Esophagus squamous epithelium (tissue), 5 donors: ENCODE data around the gene TMEM123. TPM values are rescaled to one million over a fixed set of nuclear protein-coding genes. Genes with fewer than 3 reads are reported as not detected.

Source experiments
- DNase-seq: peaks from one replicate; lab custom pipeline; 2025; lab: John Stamatoyannopoulos, UW
- H3K27ac ChIP-seq, 4 donors: fragments of 200-600 bp; sonication (generic); one replicate each; pipeline ENCODE4 v1.5.1; 2016 to 2019; ENCODE audit warnings: mild to moderate bottlenecking in 1 of 4
- H3K27me3 ChIP-seq, 4 donors: fragments of 200-600 bp; sonication (generic); 1 replicate in 3 of 4; 2 replicates in 1 of 4; pipeline versions ENCODE4 v1.5.1 to v1.6.0; 2017 to 2021; ENCODE audit warnings: antibody characterized with exemption in 1 of 4
- H3K36me3 ChIP-seq, 3 donors: fragments of 200-600 bp; sonication (generic); one replicate each; pipeline ENCODE4 v1.5.1; 2016 to 2019
- H3K4me1 ChIP-seq, 3 donors: fragments of 200-600 bp; sonication (generic); one replicate each; pipeline ENCODE4 v1.5.1; 2017 to 2019
- H3K4me3 ChIP-seq, 4 donors: fragments of 200-600 bp; sonication (generic); 1 replicate in 3 of 4; 2 replicates in 1 of 4; pipeline ENCODE4 v1.5.1; 2016 to 2019; ENCODE audit warnings: mild to moderate bottlenecking in 2 of 4, moderate library complexity in 1 of 4
- H3K9me3 ChIP-seq, 3 donors: fragments of 200-600 bp; sonication (generic); one replicate each; pipeline ENCODE4 v1.5.1; 2016 to 2019
- POLR2A ChIP-seq, 4 donors: fragments of 450-650 bp; IDR thresholded peaks; one replicate each; pipeline ENCODE4 v1.6.1; 2017; ENCODE audit warnings: antibody characterized with exemption in 4 of 4, mild to moderate bottlenecking in 4 of 4, moderate library complexity in 3 of 4
- WGBS, 2 donors: methylation state at CpG; one replicate each; pipeline ENCODE4 v1.1.5; 2018; 5-methylcytosine and 5-hydroxymethylcytosine counted together
- intact Hi-C: fragments of 100-400 bp; cut with DNase I; formaldehyde crosslinking; loops from one replicate; pipeline ENCODE4 v1.15.0; 2022
- total RNA-seq, 4 donors: library from RNA; depleted of rRNA; stranded (reverse); fragments of >200 nt; gene quantifications; one replicate each; pipeline ENCODE4 v1.1.0, GENCODE V29; 2016
- TF ChIP-seq, protein P1 (sequence below), 6 experiments: fragments of 450-650 bp in 4 of 6; fragments of 200-600 bp in 2 of 6; sonication (generic) in 2 of 6; IDR thresholded peaks; one replicate each; pipeline ENCODE4 v1.5.1; 2016 to 2019; ENCODE audit warnings: antibody characterized with exemption in 6 of 6, mild to moderate bottlenecking in 4 of 6, moderate library complexity in 4 of 6
- donor health status: DM: yes; HTN: yes; CAD: no.

Gene TMEM123
- total RNA-seq, 4 donors from 2014 or later: 53.2 to 152 (median 128) TPM

DNA sequence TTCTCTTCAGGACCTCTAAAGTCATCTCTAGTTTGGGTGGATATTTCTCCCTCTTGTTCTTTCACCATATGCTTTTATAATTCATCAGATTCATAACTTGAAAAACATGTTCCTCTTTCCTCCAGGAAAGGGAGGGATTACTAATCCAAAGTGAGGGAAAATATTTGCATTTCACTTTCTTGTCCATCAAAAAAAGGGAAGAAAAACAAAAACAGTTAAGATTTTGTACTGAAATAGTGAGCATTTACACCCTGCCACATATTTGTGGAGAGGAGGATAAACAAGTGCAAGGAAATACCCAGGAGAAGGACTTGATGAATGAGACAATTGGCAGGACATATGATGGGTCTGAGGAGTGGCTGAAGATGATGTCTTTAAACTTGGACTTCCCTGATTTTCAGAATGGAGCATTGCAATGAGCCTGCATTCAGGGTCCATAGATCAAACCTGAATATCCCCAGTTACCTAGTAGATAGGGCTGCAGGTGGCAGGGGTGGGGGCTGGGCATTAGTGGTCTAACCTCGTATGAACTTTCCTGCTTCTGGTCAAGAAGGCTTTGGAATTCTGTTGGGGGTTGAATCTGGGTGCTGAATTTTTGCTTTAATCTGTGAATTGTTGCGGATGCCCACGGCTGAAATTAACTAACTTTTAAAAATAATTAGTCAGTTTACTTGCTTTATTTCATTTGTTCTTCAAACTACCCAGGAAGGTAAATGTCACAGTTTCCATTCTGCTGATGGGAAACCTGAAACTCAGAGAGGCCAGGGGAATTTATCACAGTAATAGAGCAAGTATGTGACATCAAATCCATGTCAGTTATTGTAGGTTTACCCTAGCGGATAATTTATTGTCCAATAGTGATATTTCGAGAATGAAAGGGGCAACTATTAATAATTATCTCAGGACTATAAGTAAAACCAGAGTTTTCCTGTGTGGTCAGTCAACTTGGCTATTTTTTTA lies 36.9 kb upstream of the TMEM123 start:
- Histone ChIP-seq H3K9me3 (no peaks in the 10 kb centered on the region), H3K27me3 (no peaks in the 10 kb centered on the region), H3K4me3 (no peak overlapping the region), H3K36me3 (no peaks in the 10 kb centered on the region), H3K4me1 (peaks cover 0 to 16% (median 0%) of the 10 kb centered on the region in 3 donors), H3K27ac (no peak overlapping the region)
- TF ChIP-seq, protein P1, sequence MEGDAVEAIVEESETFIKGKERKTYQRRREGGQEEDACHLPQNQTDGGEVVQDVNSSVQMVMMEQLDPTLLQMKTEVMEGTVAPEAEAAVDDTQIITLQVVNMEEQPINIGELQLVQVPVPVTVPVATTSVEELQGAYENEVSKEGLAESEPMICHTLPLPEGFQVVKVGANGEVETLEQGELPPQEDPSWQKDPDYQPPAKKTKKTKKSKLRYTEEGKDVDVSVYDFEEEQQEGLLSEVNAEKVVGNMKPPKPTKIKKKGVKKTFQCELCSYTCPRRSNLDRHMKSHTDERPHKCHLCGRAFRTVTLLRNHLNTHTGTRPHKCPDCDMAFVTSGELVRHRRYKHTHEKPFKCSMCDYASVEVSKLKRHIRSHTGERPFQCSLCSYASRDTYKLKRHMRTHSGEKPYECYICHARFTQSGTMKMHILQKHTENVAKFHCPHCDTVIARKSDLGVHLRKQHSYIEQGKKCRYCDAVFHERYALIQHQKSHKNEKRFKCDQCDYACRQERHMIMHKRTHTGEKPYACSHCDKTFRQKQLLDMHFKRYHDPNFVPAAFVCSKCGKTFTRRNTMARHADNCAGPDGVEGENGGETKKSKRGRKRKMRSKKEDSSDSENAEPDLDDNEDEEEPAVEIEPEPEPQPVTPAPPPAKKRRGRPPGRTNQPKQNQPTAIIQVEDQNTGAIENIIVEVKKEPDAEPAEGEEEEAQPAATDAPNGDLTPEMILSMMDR (IDR thresholded peaks at IDR 0.05): no peak
- no peak for TF ChIP-seq POLR2A (IDR thresholded peaks at IDR 0.05)
- 80% methylated on average over 5 of the region's 5 CpGs for WGBS, 2 donors
- DNase-seq: no peak
- intact Hi-C loops: loop anchor here (5.0 to 10.0 kb wide), 2 partner anchors 37 to 105 kb away; partner anchors contain the start of gene TMEM123

DNA sequence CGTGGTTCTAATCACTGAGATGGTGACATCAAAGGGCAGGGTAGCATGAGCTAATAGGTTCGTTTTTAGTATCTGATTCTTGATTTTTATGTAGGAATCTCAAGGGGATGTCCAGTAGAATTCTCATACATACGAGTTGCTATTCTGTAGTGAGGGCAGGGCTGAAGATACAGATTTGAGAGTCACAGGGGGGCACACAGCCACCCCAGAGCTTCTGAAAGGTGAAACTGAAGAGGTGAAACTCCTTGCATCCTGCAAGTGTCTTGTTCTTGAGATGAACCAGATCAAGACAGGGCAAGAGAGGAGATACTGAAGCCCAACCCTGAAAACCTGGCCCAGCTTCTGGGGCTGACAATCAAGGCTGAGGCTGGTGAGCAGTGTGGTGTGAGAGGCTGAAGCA lies 35.6 kb upstream of the TMEM123 start:
- intact Hi-C loops: no loop called here
- TF ChIP-seq, protein P1 (IDR thresholded peaks at IDR 0.05): no peak
- TF ChIP-seq POLR2A (IDR thresholded peaks at IDR 0.05): no peak
- 55 to 75% methylated on average over 2 to 3 of the region's 3 CpGs for WGBS, 2 donors
- Histone ChIP-seq H3K4me1 (peaks cover 0 to 5% (median 0%) of the 10 kb centered on the region in 3 donors), H3K36me3 (no peaks in the 10 kb centered on the region), H3K27ac (no peak overlapping the region), H3K9me3 (no peaks in the 10 kb centered on the region), H3K27me3 (no peaks in the 10 kb centered on the region), H3K4me3 (no peak overlapping the region)
- DNase-seq: no peak

DNA sequence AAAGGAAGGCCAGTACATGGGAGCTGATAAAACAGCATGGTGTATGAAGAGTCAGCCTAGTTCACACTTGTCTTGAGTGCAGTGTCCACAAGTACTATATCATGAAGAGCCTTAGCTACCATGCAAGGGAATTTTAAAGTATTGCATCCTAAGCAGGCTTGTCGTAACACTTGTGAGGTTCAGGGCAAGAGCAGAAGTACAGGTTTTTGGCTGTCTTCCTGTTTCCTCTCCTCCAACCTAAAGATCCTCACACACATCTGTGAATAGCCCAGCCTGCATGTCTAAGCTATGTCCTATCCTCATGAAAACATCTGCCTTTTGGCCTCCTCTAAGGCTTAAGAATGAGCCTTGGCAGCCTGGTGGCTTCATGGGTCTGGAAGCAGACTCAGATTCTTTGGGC lies 34.6 kb upstream of the TMEM123 start:
- TF ChIP-seq, protein P1 (IDR thresholded peaks at IDR 0.05): no peak
- no peak for TF ChIP-seq POLR2A (IDR thresholded peaks at IDR 0.05)
- intact Hi-C loops: no loop called here
- H3K36me3 ChIP-seq: no peaks in the 10 kb centered on the region
- H3K27ac ChIP-seq: no peak overlapping the region
- WGBS, 2 donors: 72 to 83% methylated on average over 1 of the region's 1 CpG
- no peaks in the 10 kb centered on the region for H3K27me3 ChIP-seq
- no peak overlapping the region for H3K4me3 ChIP-seq
- peaks cover 0 to 5% (median 0%) of the 10 kb centered on the region in 3 donors for H3K4me1 ChIP-seq
- no peaks in the 10 kb centered on the region for H3K9me3 ChIP-seq
- no peak for DNase-seq

DNA sequence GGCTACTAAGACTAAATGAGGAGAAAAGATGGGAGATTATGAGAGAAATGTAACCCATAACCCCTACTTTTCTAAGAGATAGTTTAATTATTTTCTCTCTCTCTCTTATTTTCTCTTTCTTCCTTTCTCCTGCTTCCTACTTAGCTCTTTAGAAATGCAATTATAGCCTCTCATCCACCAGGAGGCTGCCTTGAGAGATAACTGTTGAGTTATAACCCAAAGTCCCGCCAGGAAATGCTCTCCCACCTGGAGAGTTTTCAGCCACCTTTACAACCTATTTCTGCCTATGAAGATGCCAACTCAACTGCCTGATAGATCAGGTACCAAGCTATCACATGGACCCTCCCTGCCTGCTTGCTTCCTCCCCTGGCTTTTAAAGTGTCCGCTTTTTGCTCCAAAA lies 34.0 kb upstream of the TMEM123 start:
- TF ChIP-seq POLR2A (IDR thresholded peaks at IDR 0.05): no peak
- TF ChIP-seq, protein P1 (IDR thresholded peaks at IDR 0.05): no peak
- Histone ChIP-seq H3K4me1 (peaks cover 0 to 5% (median 0%) of the 10 kb centered on the region in 3 donors), H3K27me3 (no peaks in the 10 kb centered on the region), H3K36me3 (no peaks in the 10 kb centered on the region), H3K4me3 (no peak overlapping the region), H3K27ac (no peak overlapping the region), H3K9me3 (no peaks in the 10 kb centered on the region)
- no peak for DNase-seq
- WGBS, 2 donors: 93 to 97% methylated on average over 2 of the region's 2 CpGs
- intact Hi-C loops: no loop called here

DNA sequence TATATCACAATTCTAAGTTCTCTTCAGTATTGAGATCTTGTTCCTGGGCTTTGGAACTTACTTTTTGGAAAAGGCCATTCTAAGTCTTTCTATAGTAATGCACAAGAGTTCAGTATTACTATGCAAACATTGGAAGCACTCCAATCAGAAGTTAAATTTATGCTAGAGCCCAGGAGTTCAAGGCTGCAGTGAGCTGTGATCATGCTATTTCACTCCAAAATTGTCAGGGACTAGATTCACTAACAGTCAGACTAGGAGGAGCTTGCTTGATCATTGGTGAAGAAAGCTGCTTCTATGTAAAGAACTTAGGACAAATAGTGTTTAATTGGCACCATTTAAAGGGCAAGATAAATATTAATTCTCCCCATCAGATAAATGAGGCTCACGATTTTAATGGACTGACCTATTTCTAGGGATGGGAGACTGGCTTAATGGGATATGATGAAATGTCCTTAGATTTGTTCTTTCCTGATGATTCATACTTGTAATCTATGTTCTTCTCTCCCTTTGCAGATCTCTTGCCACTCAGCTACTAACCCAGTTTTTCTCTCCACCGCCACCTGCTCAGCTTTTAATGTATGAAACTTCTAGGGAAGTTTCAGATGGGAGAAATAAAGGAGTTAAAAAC lies 32.6 kb upstream of the TMEM123 start:
- Histone ChIP-seq H3K4me3 (no peak overlapping the region), H3K27ac (no peak overlapping the region), H3K4me1 (peaks cover 0 to 5% (median 0%) of the 10 kb centered on the region in 3 donors), H3K36me3 (no peaks in the 10 kb centered on the region), H3K9me3 (no peaks in the 10 kb centered on the region), H3K27me3 (no peaks in the 10 kb centered on the region)
- TF ChIP-seq POLR2A (IDR thresholded peaks at IDR 0.05): no peak
- TF ChIP-seq, protein P1 (IDR thresholded peaks at IDR 0.05): no peak
- no peak for DNase-seq
- intact Hi-C loops: no loop called here
- WGBS, 2 donors: 56 to 76% methylated on average over 2 of the region's 2 CpGs
